Heart left ventricle (tissue), 13 donors: ENCODE measurements around the gene SPATA31C2.

ENCODE experiments used
- POLR2A ChIP-seq, 2 donors: fragments of 450-650 bp; IDR thresholded peaks; one replicate each; pipeline ENCODE4 v1.6.1; 2017; ENCODE audit warnings: antibody characterized with exemption in 2 of 2, mild to moderate bottlenecking in 2 of 2, moderate library complexity in 2 of 2
- TF ChIP-seq, protein P1 (sequence below), 12 donors: fragments of 200-600 bp; sonication (generic) in 4 of 12; IDR thresholded peaks; one replicate each; pipeline versions ENCODE4 v1.5.0 to v1.8.0; 2018 to 2022; ENCODE audit warnings: antibody characterized with exemption in 12 of 12, mild to moderate bottlenecking in 5 of 12
- donor health status: ischemic (EF 13 %, LVEDD 7.1; RV severe dilation, severe dysfunction).
- donor health status: DM: no; HTN: yes; CAD: no.
- donor health status: DM: no; HTN: no; CAD: no.
- donor health status: ischemic (EF 25% LVEDD 6.9; RV normal size, moderate dysfunction).
- donor health status: ischemic (EF 25% LVEDD 5.7; RV mildly dilated, moderate dysfunction).
- donor health status: ischemic (EF 35%, LVEDD 5.7; RV mildly dilated, moderate dysfunction).
- donor health status: nonischemic (EF 11% LVEDD 7.7; RV severe dilation, severe dysfunction).
- donor health status: DM: yes; HTN: yes; CAD: no.
- donor health status: PGD.
- donor health status: ischemic (EF 29% LVEDD 5.4; RV normal size, mild dysfunction).
- donor health status: nonischemic (EF 23%, LVEDD 6.1; RV moderate dilation, normal function).

DNA sequence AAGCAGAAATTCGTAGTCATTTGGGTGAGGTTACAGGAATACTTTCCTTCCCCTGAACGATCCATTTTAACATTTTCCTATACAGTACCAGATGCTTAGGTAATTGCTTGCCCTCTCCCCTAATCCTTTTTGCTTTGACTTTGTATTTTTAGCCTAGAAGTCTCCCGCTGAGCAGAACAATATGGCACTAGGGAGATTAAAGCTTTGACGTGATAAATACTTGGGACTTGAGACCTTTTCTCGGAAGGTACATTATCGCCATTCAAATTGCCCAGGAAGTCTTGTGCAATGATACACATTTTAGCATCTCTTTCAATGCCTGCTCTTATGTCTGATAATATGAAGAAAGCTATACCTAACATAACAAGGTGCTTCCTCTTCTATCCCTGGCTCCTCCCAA, 22.9 kb upstream of the SPATA31C2 start:
- TF ChIP-seq, protein P1, sequence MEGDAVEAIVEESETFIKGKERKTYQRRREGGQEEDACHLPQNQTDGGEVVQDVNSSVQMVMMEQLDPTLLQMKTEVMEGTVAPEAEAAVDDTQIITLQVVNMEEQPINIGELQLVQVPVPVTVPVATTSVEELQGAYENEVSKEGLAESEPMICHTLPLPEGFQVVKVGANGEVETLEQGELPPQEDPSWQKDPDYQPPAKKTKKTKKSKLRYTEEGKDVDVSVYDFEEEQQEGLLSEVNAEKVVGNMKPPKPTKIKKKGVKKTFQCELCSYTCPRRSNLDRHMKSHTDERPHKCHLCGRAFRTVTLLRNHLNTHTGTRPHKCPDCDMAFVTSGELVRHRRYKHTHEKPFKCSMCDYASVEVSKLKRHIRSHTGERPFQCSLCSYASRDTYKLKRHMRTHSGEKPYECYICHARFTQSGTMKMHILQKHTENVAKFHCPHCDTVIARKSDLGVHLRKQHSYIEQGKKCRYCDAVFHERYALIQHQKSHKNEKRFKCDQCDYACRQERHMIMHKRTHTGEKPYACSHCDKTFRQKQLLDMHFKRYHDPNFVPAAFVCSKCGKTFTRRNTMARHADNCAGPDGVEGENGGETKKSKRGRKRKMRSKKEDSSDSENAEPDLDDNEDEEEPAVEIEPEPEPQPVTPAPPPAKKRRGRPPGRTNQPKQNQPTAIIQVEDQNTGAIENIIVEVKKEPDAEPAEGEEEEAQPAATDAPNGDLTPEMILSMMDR (IDR thresholded peaks at IDR 0.05) = no peak
- TF ChIP-seq POLR2A (IDR thresholded peaks at IDR 0.05) = no peak
